ENCODE data around the gene CTSZ. TPM values are rescaled to one million over a fixed set of nuclear protein-coding genes. Genes with fewer than 3 reads are reported as not detected.

The CTSZ gene
- total RNA-seq, 1 donor from 2014 or later: 48.1 TPM

DNA sequence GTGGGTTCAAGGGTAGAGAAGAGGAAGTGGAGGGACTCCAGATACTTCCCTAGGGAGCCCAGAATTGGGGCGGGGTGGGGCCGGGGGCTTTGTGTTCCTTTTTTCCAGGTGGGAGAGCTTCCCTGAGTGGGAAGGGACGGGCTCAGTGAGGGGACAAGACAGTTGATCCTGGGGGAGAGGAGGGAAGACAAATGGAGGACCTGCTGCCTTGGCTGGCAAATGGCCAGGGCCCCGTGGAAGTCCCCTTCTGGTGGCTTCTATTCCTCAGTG is 2.6 kb downstream of the CTSZ start:
- intact Hi-C loops (cut with micrococcal nuclease): no loop called here
- Mint-ChIP-seq H3K4me1 (peaks cover 33% of the 10 kb centered on the region), H3K9me3 (no peaks in the 10 kb centered on the region), H3K4me3 (peak overlapping the region; percentile 89), H3K36me3 (ENCODE audit: low read depth) (peaks cover 26% of the 10 kb centered on the region), H3K27ac (peak overlapping the region; percentile 91), H3K27me3 (no peaks in the 10 kb centered on the region)
- no peak for DNase-seq

DNA sequence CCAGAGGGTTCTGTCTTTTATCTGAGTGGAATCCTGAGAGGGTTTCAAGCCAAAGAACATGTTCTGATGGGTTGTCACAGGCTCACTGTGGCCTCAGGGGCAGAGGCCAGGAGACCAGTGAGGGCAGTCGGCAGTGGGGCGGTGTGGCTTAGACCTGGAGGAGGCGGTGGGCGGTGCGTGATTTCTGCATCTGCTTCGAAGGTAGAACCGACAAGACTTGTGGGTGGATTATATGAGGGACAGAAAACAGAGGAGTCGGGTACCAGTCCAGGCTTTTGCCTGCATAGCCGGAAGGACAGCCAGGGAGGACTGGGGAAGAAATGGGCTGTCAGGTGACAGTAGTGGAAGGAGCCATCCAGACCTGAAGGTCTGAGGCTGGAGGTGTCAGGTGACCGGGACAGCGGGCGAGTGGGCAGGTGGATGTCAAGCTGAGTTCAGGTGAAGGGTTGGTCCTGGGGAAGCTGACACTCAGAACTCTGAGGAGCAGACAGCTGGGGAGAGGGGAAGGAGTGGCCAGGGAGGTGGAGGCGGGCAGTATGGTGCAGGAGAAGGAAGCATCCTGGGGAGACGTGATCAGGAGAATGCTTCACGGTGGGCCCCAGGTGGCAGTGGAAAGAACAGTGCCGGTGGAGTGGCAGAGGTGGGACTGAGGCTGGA is 3.1 kb downstream of the CTSZ start:
- DNase-seq: no peak
- Mint-ChIP-seq H3K27ac (peak overlapping the region; percentile 91), H3K4me3 (peak overlapping the region; percentile 89), H3K9me3 (no peaks in the 10 kb centered on the region), H3K27me3 (no peaks in the 10 kb centered on the region), H3K4me1 (peaks cover 33% of the 10 kb centered on the region), H3K36me3 (ENCODE audit: low read depth) (peaks cover 26% of the 10 kb centered on the region)
- intact Hi-C loops (cut with micrococcal nuclease): no loop called here

DNA sequence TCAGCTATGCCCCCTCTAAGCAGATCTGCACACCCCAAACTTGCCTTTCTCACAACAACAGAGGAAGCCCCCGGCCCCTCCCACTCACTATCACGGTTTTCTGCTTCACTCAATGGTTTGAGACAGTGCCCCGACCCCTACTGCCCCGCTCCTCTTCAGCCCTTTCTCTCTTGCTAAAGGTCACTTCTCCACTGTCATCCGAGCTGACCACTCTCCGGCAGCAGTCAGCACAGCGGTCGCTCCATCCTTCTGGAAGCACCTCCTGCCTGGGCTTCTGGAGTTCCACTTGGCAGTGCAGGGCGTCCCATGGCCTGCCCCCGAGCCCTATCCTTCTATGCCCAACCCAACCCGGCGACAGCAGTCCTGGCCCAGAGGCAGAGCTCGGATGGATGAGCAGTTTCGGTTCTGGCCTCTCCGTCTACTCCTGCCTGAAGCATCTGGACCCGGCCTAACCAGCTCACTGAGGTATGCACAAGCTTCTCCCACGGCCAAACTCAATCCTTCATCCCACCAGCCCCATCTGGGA is 4.1 kb downstream of the CTSZ start:
- Mint-ChIP-seq H3K4me1 (peaks cover 33% of the 10 kb centered on the region), H3K4me3 (no peak overlapping the region), H3K9me3 (no peaks in the 10 kb centered on the region), H3K27ac (peak overlapping the region; percentile 41), H3K36me3 (ENCODE audit: low read depth) (peaks cover 28% of the 10 kb centered on the region), H3K27me3 (no peaks in the 10 kb centered on the region)
- intact Hi-C loops (cut with micrococcal nuclease): no loop called here
- DNase-seq: no peak

DNA sequence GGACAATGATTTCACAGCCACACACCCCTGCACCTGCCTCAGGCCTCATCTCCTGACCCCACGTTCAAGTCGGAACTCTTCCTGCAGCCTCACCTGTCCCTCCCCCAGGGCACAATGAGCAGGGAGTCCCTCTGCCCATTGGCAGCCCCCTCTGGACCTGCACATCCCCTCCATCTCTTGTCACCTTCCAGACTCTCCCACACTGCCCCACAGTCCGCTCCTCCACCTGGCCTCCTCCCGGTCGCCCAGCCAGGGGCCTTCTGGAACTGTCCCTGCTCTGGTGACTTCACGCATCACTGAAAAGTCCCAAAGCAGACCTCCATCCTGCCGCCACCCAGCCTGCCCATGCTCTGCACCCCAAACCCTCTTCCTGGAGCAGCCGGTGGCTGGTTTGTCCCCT is 4.7 kb downstream of the CTSZ start:
- no peaks in the 10 kb centered on the region for H3K27me3 Mint-ChIP-seq
- intact Hi-C loops (cut with micrococcal nuclease): no loop called here
- H3K4me1 Mint-ChIP-seq: peaks cover 31% of the 10 kb centered on the region
- no peak for DNase-seq
- H3K9me3 Mint-ChIP-seq: no peaks in the 10 kb centered on the region
- peaks cover 31% of the 10 kb centered on the region for H3K36me3 Mint-ChIP-seq (ENCODE audit: low read depth)
- H3K4me3 Mint-ChIP-seq: no peak overlapping the region
- H3K27ac Mint-ChIP-seq: no peak overlapping the region

DNA sequence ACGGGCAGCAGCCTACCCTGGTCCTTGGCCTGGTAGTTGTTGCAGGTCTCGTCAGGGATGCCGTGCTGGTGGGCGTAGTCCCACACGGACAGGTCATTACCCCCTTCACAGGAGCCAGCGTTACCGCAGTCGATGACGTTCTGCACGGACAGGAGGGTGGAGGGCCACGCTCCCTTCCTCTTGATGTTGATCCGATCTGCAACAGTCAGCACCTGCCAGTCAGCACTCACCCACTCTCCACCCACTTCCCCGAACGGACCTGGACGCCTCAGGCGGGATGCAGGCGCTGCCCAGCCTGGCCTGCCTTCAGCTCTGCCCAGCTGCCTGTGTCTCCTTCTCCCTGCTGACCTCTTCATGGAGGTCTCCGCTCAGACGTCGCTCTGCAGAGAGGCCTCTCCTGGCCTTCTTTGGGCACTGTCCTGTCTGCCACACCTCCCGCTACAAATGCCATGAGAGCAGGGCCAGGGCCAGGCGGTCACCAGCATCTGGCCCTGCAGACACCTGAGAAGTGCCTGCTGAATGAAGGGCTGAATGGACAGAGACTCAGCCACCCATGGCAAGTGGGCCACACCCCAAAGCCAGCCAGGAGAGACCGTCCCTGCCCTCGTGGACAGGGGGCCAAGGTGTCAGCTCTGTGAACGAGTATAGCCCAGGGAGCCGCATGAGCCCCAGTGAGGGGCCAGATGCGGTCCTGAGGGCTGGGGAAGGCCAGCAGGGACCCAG is 5.4 kb downstream of the CTSZ start:
- Mint-ChIP-seq H3K9me3 (no peaks in the 10 kb centered on the region), H3K4me1 (peaks cover 31% of the 10 kb centered on the region), H3K27me3 (no peaks in the 10 kb centered on the region), H3K36me3 (ENCODE audit: low read depth) (peaks cover 39% of the 10 kb centered on the region), H3K27ac (no peak overlapping the region), H3K4me3 (no peak overlapping the region)
- no peak for DNase-seq
- intact Hi-C loops (cut with micrococcal nuclease): no loop called here

DNA sequence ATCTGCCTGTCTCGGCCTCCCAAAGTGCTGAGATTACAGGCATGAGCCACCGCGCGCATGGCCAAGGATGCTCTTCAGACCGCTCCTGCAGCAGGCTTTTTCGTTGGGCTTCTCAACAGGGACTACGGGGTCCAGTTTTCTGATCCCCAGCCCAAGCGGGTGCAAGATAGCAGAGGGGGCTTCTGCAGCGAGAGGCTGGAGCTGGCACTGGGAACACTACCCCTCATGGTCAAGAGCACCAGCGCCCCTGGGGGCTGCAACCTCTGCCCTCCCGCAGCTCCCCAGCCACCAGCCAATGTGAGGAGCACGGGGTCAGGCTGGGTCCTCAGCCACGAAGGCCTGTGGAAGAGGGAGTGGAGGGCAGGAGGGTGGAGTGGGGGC is 6.0 kb downstream of the CTSZ start:
- H3K27me3 Mint-ChIP-seq: no peaks in the 10 kb centered on the region
- no peak overlapping the region for H3K27ac Mint-ChIP-seq
- intact Hi-C loops (cut with micrococcal nuclease): no loop called here
- peaks cover 30% of the 10 kb centered on the region for H3K4me1 Mint-ChIP-seq
- DNase-seq: no peak
- H3K4me3 Mint-ChIP-seq: no peak overlapping the region
- H3K36me3 Mint-ChIP-seq (ENCODE audit: low read depth): peaks cover 44% of the 10 kb centered on the region
- no peaks in the 10 kb centered on the region for H3K9me3 Mint-ChIP-seq

DNA sequence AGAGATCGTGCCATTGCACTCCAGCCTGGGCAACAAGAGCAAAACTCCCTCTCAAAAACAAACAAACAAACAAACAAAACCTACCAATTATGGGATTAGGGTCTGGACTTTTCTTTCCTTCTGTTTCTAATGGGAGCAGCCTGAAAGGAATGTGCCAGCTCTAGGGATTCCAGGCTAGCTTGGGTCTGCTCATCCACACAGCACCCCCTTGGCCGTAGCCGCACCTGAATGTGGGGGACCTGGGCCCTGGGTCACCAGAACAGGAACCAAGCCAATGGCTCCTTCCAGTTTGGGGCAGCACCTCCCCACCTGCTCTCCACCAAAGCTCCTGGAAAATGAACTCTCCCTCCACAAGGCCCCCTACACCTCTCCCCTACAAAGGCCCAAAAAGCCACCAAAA is 6.7 kb downstream of the CTSZ start:
- intact Hi-C loops (cut with micrococcal nuclease): no loop called here

DNA sequence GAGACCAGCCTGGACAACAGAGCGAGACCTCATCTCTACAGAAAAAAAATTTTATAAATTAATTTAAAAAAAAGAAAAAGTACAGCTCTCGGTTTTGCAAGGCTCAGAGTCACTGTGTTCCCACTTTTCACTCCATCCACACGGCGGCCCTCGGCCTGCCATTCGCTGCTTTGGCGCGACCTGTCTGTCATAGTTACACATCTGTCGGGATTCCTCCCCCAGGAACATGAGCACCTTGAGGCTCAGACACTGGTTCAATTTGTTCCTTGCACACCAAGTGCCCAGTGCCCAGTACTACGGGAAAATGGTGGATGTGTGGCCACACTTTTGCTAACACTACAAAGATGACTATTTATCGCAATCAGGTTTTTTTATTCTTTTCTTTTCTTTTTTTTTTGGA is 8.4 kb downstream of the CTSZ start:
- Mint-ChIP-seq H3K9me3 (no peaks in the 10 kb centered on the region), H3K4me3 (no peak overlapping the region), H3K36me3 (ENCODE audit: low read depth) (peaks cover 59% of the 10 kb centered on the region), H3K4me1 (peaks cover 9% of the 10 kb centered on the region), H3K27me3 (no peaks in the 10 kb centered on the region), H3K27ac (no peak overlapping the region)
- no peak for DNase-seq
- intact Hi-C loops (cut with micrococcal nuclease): no loop called here

More for the DNA sequence above, 6.7 kb downstream of the CTSZ start:
- H3K9me3 Mint-ChIP-seq: no peaks in the 10 kb centered on the region
- peaks cover 52% of the 10 kb centered on the region for H3K36me3 Mint-ChIP-seq (ENCODE audit: low read depth)
- H3K27ac Mint-ChIP-seq: no peak overlapping the region
- H3K27me3 Mint-ChIP-seq: no peaks in the 10 kb centered on the region
- peaks cover 23% of the 10 kb centered on the region for H3K4me1 Mint-ChIP-seq
- DNase-seq: no peak
- H3K4me3 Mint-ChIP-seq: no peak overlapping the region

DNA sequence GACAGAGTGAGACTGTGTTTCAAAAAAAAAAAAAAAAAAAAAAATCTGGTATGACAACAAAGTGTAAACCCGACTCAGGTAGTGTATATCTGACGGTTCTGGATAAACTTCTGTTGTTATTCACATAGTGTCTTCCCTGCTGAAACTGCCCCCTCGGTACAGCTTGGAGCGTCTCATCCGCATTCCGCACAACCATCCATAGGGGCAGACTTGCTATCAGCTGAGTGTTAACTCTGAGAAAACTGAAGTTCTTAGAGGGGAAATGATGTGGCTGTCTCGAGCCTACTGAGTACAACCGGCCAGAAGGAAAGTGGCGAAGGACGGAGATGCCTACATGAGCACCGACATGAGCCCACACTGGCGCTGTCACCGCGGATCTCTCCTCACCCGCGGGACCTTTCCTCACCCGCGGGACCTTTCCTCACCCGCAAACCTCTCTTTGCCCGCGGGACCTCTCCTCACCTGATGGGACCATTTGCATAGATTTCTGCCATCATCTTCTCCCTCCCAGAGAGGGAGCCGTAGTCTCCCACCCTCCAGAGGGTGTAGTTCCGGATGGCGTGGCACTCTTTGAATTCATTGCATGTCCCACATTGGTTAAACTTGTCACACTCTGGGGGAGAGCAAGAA is 9.8 kb downstream of the CTSZ start:
- Mint-ChIP-seq H3K27me3 (no peaks in the 10 kb centered on the region), H3K9me3 (no peaks in the 10 kb centered on the region), H3K27ac (no peak overlapping the region), H3K4me1 (peaks cover 4% of the 10 kb centered on the region), H3K36me3 (ENCODE audit: low read depth) (peaks cover 65% of the 10 kb centered on the region), H3K4me3 (no peak overlapping the region)
- intact Hi-C loops (cut with micrococcal nuclease): no loop called here
- no peak for DNase-seq

DNA sequence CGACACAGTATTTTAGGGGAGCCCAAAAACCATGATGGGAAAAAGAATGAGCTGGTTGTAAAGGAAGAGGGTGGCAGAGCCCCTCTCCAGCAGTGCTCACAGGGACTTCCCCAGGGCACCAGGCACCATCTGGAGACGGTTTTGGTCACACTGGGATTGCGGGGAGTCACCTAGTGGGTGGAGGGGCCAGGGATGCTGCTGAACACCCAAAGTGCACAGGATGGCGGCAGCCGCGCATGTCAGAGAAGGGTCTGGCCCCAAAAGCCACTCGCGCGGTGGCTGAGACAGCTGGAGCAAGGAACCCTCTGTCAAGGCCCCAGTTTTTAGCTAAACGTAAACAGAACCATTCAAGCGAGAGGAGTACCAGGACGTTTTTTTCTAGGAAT is 10.8 kb downstream of the CTSZ start:
- DNase-seq: no peak
- intact Hi-C loops (cut with micrococcal nuclease): no loop called here
- H3K27me3 Mint-ChIP-seq: no peaks in the 10 kb centered on the region
- H3K27ac Mint-ChIP-seq: no peak overlapping the region
- H3K4me1 Mint-ChIP-seq: peaks cover 4% of the 10 kb centered on the region
- no peaks in the 10 kb centered on the region for H3K9me3 Mint-ChIP-seq
- peaks cover 66% of the 10 kb centered on the region for H3K36me3 Mint-ChIP-seq (ENCODE audit: low read depth)
- H3K4me3 Mint-ChIP-seq: no peak overlapping the region

DNA sequence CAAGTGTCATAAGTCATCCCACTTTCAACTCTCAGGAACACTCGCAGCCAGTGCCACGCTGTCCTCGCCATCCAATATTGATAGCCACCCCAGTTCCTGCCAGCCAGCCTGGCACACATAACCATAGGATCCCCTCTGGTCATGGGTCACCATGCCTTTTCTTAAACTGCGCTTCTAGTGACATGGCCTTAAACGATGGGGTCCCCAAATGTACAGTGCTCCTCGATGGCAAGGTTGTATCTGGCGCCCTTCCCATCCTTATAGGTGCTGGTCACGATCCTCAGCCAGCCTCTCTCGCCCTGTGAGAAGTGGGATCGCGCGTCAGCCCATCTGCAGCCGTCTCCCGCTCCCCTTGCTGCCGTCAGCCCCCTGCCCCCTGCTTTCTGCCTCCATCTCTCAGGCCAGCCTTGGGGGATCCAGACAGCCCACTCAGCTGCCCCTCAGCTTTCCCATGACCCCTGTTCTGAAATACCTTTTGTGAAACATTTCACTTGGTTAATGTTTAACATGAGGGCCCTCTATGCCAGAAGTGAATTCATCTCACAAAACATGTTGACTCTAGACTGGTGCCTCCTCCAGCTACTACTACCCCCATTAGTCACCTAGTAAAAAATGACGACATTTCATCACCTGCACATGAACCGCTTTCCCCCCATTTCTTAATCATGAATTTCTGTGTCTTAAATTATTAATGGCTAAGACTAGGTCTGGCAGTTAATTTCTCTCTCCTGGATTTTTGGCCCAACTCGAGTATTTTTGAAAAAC is 11.4 kb downstream of the CTSZ start:
- Mint-ChIP-seq H3K27me3 (no peaks in the 10 kb centered on the region), H3K4me3 (no peak overlapping the region), H3K27ac (peak overlapping the region; percentile 62), H3K4me1 (peaks cover 4% of the 10 kb centered on the region), H3K36me3 (ENCODE audit: low read depth) (peaks cover 67% of the 10 kb centered on the region), H3K9me3 (no peaks in the 10 kb centered on the region)
- DNase-seq: no peak
- intact Hi-C loops (cut with micrococcal nuclease): no loop called here

DNA sequence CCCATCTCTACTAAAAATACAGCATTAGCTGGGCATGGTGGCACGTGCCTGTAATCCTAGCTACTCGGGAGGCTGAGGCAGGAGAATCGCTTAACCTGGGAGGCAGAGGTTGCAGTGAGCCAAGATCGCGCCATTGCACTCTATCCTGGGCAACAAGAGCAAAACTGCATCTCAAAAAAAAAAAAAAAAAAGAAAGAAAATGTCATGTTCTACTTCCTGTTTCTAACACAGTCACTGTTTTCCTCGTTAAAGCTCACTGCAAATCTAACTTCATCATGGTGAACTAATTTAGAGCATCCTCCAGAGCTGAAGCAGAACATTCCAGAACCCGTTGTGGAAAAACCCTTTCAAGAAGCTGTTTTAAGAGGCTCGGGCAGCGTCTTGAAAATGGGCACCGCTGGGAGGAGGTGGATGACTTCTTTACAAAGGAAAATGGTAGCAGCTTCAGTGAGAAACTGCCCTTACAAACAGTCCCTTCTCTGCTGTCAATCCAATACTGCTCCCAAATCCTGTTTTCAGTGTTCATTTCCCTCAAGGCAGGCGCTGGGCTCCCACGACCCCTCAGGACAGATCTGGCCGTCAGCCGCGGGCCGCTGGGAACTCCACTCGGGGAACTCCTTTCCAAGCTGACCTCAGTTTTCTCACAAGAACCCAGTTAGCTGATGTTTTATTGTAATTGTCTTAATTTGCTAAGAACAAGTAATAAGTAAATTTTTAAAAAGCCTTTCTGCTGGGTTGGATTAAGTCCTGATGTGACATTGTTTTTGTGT is 12.5 kb downstream of the CTSZ start:
- H3K36me3 Mint-ChIP-seq (ENCODE audit: low read depth): peaks cover 72% of the 10 kb centered on the region
- intact Hi-C loops (cut with micrococcal nuclease): no loop called here
- H3K9me3 Mint-ChIP-seq: no peaks in the 10 kb centered on the region
- no peak overlapping the region for H3K27ac Mint-ChIP-seq
- no peak overlapping the region for H3K4me3 Mint-ChIP-seq
- H3K4me1 Mint-ChIP-seq: peaks cover 4% of the 10 kb centered on the region
- DNase-seq: no peak
- no peaks in the 10 kb centered on the region for H3K27me3 Mint-ChIP-seq

DNA sequence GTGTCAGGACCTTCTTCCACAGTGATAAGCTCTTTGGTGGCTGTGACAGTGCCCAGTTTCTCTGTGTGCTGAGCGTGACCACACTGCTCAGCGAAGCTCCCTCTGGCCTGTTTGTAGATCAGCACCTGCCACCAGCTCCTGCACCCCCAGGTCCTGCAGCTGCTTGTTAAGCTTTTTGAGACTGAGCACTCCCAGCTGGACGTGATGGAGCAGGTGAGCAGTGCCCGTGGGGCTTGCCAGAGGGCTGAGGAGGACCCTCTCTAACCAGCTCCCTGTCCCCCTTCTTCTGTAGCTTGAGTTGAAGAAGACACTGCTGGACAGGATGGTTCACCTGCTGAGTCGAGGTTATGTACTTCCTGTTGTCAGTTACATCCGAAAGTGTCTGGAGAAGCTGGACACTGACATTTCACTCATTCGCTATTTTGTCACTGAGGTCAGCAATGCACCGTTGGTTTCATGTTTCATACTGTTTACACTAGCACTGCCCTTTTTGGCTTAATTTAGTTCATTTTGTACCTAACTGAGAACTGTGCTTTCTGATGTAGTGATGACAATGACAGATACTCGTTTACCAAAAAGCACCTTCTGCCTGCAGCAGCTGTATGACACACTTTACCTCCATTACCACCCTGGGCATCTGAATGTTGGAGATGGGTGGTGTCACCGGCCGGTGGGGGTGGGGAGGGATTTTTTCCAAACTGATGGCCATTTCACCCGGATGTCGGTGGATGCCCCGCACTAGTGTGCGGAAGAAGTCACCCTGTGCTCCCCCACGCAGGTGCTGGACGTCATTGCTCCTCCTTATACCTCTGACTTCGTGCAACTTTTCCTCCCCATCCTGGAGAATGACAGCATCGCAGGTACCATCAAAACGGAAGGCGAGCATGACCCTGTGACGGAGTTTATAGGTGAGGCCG is 13.5 kb downstream of the CTSZ start:
- Mint-ChIP-seq H3K27me3 (no peaks in the 10 kb centered on the region), H3K9me3 (no peaks in the 10 kb centered on the region), H3K27ac (no peak overlapping the region), H3K4me1 (peaks cover 4% of the 10 kb centered on the region), H3K36me3 (ENCODE audit: low read depth) (peaks cover 79% of the 10 kb centered on the region), H3K4me3 (no peak overlapping the region)
- intact Hi-C loops (cut with micrococcal nuclease): no loop called here
- no peak for DNase-seq
